ENCODE results near the gene GSE1.

GSE1 gene

DNA sequence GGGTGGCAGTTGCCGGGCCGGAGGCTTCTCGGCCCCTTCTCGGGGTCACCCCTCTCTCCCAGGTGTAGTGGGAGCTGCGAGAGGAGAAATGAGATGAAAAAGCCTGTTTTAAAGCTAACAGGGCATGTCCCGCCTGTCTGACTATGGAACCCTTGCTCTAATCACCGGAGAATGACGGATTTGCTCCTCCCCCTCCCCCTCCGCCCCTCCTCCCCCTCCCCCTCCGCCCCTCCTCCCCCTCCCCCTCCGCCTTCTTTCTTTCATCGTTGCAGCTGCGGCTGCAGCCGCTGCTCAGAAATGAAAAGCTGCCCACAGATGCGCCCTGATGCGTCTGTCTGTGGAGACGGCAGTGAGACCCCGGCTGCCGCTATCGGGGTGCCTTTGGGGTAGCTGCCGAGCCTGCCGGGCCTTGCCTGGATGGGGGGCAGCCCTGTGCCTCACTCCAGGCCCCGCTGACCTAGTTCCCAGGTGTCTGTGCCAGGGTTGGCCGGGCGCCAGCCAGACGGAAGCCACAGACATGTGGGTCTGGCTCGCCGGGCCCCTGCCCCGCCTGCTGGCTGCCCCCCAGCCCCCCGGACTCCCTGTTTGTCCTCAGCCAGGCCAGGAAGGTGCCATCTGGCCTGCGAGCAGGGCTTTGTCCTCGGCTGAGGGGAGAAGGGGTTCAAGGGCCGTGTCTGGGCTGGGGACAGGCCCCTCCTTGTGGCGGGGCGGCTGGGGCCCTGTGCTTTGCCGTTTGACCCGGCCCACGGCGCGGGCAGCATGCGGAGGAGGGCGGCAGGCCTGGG, 37.9 kb downstream of the GSE1 start:
- DNase-seq, result no peak

DNA sequence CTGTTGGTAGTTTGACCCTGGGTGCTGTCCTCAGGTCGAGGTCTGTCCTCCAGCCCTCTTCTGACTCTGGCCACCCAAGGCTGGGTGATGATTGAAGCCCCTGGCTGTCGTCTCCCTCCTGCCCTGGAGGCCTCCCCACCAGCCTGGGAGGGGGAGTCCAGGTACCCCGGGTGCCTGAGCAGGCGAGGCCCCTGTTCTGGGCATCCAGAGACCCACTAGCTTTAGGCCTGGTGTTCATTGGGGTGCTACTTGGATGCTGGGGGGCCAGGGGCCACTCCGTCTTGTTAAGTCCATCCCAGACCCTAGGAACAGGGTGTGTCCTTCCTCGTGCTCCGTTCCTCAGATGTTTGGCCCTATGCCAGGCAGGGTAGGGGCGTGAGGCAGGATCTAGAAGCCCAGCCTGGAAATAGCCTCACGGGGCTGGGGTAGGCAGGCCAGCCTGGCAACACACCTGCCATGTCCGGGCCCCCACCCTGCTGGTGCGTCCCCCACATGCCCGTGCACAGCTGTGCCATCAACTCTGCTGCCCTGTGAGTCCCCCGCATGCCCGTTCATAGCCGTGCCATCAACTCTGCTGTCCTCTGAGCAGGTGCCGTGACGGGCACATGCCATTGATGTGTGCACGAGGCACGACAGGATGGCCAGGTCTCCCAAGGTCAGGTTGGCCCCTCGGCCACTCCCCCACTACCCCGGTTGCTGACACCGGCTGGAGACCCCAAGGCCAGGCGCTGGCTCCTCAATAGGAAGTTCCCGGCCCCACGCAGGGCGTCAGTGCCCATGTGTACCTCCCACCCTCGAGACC, 38.7 kb downstream of the GSE1 start:
- no peak for DNase-seq

DNA sequence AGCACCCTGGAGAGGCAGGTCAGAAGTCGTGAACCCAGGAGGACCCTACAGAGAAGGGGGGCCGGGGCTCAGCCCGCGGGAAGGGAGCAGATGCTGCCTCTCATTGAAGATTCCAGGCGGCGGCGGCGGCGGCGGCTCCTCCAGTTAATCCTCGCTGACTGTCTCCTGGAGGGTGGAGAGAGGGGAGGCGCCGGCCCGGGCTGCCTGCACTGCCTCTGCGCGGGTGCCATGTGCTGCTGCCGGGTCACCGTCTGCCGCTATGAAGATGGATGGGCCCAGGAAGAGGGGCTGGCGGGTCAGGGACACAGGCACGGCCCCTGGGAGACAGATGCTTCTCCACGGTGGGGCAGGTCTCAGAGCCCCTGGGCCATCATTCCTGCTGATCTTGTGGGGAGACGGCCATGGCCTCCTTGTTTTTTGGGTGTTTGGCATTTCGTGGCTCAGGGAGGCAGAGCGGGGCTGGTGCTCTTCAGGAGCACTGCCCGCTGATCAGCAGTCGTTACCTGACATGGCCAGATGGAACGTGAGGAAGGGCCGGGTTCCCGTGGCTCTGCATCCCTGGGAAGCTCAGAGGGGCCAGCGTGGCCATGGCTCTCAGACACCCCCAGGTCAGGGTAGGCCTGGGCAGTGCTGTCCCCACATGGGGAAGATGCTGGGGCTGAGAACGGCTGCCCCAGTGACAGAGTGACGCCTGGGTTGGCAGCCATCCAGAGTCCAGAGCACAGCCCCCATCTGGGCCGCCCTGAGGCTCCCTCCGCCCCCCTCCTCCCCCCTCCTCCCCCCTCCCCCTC, 39.5 kb downstream of the GSE1 start:
- peak; percentile 44 for DNase-seq

DNA sequence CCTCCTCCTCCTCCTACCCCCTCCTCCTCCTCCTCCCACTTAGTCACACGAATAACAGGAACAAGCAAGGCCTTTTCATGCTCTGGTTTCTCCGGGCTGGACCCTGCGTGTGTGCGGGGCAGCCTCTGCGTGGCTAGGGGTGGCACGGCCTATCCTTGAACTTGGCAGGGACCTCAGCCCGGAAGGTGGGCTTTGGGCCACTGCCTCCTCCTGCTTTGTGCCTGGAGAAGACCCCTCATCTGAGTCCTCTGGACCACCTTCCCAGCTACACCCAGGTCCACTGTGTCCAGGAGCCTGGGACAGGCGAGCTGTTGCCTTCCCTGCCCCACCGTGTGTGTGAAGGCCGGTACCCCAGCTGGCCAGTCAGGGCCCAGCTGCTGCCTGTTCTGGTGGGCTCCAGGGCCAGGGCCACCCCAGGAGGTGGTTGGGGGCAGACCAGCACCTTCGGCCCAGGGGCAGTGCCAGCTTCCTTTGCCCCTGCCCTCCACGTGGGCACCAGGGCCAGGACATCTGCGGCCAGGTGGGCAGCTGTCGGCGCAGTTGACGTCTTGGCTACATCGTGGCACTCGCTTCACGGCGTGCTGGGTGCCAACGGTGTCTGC, 40.3 kb downstream of the GSE1 start:
- DNase-seq, result no peak

DNA sequence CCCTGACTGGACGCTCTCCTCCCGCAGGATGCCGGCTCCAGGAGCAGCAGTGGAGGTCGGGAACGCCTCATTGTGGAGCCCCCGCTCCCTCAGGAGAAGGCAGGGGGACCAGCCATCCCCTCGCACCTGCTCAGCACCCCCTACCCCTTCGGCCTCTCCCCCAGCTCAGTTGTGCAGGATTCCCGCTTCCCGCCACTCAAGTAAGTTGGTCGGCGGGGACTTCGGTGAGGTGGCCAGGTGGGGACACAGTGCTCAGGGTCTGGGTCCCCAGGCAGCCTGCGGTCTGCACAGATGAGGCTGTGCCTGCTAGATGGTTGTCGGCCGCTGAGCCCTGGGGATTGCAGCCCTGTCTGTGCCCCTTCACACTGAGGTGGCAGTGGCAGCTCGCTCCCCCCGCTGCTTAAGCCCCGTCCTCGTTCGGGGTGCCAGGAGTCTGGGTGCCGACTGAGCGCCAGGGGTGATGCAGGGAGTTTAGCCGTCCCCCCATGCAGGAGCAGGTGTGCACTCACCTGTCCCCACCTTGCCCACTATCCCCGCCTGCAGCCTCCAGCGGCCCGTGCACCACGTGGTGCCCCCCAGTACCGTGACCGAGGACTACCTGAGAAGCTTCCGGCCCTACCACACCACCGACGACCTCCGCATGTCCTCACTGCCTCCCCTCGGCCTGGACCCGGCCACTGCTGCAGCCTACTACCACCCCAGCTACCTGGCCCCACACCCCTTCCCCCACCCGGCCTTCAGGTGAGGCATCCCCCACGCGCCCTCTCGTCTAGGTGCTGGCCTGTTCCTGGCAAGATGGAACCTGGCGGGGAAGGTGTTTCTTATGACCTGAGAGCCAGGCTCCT, 41.4 kb downstream of the GSE1 start:
- no peak for DNase-seq

DNA sequence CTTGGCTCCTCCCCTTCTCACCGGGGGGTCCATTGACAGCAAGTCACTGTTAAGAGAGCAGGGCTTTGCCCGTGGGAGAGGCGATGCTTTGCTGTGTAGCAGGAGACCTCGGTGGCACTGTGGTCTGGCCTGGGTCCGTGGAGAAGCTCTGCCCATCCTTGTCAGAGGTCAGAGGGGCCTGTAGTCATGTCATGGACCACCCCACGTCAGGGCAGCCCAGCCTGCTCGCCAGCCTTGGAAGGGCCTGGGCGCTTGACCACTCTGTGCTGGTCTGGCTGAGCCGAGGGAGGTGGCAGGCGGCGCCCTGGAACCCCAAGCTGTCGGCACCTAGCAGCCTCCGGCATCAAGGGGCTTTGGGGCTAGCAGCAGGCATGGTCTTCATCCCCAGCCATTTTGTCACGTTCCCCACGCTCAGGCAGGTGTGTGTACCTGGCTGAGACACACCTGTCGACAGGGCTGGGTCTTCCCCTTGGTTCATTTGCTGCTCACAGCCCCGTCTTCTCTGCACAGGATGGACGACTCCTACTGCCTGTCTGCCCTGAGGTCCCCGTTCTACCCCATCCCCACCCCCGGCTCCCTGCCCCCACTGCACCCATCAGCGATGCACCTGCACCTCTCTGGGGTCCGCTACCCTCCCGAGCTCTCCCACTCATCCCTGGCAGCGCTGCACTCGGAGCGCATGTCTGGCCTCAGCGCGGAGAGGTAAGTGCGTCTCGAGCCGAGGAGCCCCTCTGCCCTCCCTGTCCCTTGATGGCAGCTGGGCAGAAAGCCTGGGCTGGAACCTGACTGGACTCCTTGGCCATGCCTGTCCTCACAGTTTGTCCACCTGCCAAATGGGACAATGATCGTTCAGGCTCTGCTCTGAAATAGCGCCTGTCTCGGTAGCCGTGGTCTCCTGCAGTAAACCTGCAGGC, 42.4 kb downstream of the GSE1 start:
- DNase-seq, result no peak

DNA sequence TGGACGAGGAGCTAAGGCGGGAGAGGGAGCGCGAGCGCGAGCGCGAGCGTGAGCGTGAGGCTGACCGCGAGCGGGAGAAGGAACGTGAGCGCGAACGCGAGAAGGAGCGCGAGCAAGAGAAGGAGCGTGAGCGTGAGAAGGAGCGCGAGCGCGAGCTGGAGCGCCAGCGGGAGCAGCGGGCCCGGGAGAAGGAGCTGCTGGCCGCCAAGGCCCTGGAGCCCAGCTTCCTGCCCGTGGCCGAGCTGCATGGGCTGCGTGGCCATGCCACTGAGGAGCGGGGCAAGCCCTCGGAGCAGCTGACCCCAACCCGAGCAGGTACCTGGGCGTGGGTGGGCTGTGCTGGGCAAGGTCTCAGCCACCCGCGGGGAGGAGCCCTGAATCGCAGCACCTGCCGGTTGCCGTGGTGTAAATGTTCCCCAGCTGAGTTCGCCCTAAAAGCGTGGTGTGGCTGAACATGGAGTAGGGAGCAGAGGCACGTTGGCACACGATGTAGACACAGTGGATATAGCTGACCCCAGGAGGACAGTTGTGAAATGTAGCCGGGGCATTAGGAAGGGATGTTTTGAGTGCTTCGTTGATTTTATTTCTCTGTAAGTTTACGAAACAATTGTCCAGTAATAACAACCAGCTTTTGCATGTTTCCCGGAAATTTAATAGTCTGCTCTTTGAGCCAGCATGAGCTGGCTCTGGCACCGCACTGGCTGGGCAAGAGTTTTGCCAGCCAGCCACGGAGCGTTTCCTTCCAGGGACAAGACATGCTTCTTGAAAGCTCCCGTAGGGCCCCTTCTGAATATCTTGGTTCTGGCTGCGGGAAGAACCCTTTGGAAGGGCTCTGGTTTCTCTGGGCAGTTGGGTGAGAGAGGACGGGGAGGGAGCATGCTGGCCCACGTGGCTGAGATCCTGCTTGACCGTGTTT, 43.5 kb downstream of the GSE1 start:
- no peak for DNase-seq

DNA sequence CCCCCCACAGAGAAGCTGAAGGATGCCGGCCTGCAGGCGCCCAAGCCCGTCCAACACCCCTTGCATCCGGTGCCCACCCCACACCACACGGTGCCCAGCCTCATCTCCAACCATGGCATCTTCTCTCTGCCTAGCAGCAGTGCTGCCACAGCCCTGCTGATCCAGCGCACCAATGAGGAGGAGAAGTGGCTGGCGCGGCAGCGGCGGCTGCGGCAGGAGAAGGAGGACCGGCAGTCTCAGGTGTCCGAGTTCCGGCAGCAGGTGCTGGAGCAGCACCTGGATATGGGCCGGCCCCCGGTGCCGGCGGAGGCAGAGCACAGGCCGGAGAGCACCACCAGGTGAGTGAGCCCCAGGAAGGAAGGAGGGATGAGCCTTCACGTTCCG, 44.1 kb downstream of the GSE1 start:
- DNase-seq, result no peak

DNA sequence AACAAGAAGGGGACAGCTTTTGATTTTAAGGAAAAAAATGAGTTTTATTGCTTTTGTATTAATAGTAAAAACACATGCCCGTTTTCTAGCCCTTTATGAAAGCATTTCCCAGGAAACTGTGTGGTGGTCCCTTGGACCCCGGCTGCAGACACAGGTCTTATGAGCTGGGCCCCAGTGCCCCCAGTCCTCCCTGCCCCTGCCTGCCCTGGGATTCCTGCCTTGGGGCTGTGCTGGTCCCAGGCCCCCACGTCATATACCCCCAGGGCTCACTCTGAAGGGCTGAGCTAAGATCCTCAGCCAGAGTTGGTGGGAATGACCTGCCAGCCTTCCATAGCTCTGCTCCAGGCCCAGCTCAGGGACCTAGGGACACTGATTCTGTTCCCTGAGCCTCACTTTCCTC, 44.9 kb downstream of the GSE1 start:
- no peak for DNase-seq

DNA sequence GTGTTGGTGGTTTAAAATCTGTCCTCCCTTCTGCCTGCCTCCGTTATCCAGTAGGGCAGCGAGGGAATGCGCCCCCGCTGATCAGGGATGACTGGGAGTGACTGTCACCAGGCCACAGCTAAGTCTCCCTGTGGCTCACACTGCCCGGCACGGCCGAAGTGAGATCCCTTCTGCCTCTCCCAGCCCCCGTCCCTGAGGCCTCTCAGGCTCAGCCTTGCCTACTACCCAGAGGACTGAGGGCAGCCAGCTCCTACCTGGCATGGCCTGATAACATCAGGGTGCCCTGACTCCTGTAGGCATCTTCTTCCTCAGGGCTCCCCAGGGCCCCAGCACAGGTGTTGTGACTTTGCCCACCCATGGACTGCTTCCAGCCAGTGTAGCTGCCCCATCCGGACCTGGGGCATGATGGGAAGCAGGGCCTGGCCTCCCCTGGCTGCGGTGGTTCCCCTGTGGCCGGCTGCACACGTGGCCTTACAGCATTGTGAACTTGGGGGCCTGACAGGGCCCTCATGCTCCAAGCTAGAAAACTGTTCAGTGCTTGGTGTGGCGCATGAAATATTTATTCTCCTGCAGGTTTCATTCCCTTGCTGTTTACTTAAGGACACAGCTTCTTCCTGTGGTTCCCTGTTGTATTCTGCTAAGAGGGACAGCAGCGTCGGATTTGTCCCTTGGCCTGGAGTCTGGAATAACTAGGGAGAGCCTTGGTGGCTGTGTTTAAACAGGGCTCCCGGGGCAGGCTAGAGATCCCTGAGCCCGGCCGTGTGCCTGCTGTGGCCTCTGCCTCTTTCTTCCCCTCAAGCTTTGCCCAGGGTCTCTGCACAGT, 45.6 kb downstream of the GSE1 start:
- no peak for DNase-seq

DNA sequence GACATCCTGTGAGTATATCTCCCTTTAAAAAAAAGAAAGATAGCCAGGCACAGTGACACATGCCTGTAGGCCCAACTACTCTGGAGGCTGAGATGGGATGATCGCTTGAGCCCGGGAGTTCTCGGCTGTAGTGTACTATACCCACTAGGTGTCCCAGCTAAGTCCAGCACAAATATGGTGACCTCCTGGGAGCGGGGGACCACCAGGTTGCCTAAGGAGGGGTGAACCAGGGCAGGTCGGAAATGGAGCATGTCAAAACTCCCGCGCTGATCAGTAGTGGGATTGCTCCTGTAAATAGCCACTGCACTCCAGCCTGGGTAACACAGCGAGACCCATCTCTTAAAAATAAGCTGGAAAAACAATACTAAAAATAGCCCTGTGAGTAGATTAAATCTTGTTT, 46.2 kb downstream of the GSE1 start:
- DNase-seq, result no peak

DNA sequence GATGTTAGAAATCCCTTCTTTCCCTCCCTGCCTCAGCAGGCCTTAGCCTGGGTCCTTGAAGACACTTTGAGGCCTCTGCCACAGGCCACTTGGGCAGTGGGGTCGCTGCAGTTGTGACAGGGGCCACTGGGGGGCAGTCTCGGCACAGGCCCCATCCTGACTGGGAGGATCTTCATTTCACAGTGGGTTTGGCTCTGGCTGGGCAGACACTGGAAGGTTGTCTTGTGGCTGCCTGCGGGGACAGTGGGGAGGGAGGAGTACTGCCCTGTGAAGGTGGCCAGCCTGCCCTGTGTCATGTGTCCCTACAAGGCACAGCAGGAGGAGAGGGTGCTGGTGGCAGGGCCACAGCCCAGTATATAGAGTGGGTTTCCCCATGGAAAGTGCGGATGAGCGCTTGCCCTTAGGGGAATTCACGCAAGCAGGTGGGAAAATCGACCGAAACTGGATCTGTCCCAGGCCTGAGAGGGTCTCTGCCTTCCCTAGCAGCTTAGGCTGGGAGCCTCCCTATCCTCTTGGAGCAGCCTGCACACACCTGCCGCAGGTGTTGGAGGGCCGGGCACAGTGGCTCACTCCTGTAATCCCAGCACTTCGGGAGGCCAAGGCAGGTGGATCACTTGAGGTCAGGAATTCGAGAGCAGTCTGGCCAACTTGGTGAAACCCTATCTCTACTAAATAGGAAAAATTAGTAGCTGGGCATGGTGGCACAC, 46.8 kb downstream of the GSE1 start:
- peak; percentile 25 for DNase-seq

DNA sequence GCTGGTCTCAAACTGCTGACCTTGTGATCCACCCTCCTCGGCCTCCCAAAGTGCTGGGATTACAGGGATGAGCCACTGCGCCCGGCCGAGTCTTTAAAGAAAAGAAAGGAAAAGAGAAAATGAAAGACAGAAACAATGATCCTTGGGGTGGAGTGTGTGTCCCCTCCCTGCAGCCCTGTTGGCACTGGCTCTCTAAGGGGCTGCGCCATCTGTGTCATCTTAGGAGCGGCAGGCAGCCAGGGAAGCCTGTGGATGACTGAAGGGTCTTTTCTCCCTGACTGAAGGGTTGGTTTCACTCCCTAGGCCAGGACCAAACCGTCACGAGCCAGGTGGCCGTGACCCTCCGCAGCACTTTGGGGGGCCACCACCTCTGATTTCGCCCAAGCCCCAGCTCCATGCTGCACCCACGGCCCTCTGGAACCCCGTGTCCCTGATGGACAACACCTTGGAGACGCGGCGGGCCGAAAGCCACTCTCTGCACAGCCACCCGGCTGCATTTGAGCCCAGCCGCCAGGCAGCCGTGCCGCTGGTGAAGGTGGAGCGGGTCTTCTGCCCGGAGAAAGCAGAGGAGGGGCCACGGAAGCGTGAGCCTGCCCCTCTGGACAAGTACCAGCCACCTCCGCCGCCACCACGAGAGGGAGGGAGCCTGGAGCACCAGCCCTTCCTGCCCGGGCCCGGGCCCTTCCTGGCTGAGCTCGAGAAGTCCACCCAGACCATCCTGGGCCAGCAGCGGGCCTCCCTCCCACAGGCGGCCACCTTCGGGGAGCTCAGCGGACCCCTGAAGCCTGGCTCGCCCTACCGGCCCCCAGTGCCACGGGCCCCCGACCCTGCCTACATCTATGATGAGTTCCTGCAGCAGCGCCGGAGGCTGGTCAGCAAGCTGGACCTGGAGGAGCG, 48.0 kb downstream of the GSE1 start:
- DNase-seq, result no peak

DNA sequence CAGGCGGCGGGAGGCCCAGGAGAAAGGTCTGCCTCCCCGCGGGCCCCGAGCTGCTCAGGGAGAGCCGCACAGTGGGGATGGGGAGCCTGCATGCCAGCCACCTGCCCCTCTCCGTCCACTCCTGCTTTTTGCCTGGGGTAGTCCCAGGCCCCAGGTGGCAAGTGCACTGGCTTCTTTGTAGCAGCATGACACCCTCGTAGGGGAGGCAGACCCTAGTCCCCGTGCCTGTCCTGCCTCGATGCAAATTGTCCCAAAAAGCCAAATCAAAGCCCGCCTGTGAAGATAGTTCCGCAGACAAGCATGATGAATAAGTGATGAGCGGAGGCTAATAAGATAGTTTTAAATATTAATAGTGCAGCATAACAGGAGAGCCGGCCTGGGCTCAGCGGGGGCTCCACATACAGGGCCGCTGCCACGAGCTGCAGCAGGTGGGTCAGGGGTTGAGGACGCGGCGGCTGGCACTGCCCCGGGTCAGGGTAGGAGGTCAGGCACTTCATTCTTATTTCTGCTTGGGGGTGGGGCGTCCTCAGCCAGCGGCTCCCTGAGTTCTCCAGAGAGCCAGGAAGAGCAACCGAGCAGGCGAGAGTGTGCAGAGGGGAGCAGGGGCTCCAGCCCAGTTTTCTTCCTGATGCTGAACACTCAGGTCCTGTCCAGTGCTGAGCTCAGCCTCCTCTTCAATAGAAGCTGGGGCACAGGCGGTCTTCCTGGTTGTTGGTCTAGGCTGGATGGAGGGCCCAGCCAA, 48.8 kb downstream of the GSE1 start:
- no peak for DNase-seq

DNA sequence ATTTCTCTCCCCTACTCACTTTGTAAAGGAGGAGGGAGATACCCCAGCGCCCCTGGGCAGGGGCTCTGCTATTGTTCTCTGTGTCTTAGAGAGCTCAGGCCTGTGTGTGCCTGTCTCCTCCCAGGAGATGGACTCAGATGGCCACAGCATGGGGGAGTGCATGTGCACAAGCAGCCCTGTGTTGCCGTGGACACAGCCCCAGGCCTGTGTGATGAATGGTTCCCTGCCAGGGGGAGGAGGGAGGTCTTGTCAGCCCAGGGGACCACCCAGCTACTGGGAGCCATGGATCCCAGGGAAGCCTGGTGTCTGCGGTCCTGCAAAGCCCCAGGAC, 49.3 kb downstream of the GSE1 start:
- DNase-seq, result no peak

DNA sequence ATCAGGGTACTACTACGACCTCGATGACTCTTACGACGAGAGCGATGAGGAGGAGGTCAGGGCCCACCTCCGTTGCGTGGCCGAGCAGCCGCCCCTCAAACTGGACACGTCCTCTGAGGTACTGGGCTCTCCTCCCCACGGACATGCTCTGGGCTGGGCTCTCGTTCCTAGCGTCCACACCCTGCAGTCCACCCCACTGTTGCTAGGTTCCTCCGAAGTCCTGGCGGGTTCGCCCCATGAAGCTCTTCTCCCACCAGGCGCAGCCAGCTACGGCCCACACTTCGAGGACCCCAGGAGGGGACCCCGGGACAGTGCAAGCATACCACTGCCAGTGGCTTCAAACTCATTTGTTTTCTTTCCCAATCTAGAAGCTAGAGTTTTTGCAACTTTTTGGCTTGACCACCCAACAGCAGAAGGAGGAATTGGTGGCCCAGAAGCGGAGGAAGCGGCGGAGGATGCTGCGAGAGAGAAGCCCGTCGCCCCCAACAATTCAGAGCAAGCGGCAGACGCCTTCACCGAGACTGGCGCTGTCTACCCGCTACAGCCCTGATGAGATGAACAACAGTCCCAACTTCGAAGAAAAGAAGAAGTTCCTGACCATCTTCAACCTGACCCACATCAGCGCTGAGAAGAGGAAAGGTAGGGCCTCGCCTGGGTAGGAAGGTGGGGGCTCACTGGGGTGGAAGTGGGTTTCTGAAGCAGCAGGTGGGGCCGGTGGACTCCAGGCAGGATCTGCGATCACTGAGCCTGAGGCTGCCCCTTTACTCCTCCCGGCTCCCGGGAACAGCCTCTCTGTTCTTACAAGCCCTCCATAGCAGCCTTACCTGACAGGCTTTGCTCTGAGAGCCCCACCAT, 50.1 kb downstream of the GSE1 start:
- no peak for DNase-seq
